GM19372 (cell line): ENCODE data around the gene CD99.

Experiments used
- ATAC-seq: cut with Tn5 transposase; IDR thresholded peaks from one replicate; pipeline ENCODE4 v1.9.1; 2021; ENCODE audit warnings: mild to moderate bottlenecking, low read depth, moderate library complexity; ENCODE audit not compliant: unreplicated experiment

Gene CD99, protein sequence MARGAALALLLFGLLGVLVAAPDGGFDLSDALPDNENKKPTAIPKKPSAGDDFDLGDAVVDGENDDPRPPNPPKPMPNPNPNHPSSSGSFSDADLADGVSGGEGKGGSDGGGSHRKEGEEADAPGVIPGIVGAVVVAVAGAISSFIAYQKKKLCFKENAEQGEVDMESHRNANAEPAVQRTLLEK

DNA sequence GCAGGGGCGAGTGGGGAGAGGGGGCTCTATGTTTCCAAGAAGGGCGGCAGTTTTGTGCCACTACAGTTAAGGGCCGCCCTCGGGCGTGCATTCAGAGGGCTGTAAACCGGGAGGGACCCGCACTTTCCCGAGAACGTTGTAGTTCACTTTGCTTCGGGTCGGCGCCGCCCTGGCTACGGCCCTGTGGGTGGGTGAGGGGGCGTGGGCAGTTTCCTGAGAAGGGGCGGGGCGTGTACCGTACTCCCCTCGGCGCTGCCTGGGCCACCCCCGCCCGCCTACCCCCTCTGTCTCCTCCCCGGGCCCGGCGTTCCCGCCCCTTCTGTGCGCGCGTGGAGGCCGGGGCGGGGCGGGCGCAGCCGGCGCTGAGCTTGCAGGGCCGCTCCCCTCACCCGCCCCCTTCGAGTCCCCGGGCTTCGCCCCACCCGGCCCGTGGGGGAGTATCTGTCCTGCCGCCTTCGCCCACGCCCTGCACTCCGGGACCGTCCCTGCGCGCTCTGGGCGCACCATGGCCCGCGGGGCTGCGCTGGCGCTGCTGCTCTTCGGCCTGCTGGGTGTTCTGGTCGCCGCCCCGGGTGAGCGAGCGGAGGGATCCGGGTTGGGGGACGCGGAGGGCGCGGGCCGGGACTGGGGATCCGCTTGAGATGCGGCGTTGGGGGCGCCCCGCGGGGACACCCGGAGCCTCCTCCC is at the start of gene CD99:
CD99 (plus strand) TSS at position 440 of the 687 bp plus-strand sequence; CDS start at position 506, 66 bp downstream.
- ATAC-seq: peak; percentile 84

- ATAC-seq: no peak
Observed at GRCh38 chrX:2642146-2642545, 48.9 kb upstream of the CD99 start.

GRCh38 chrX:2642791-2643190 is 48.3 kb upstream of the CD99 start:
- ATAC-seq: no peak

GRCh38 chrX:2643880-2644279 is 47.2 kb upstream of the CD99 start:
- no peak for ATAC-seq

DNA sequence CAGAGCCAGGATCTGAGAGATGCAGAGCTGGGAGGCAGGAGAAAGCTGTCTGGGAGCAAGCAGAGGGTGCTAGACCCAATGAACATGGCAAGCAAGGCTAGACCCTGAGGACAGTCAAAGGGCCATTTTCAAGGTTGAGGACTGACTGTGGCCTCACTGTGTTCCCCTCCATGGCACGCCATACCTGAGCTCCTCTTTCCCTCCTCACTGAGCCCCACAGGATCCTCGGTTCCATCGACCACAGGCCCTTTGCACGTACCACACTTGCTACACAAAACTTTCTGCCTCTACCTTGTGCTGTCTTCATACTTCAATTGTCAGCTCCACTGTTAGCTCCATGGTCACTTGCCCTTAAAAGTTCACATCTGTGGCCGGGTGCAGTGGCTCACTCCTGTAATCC is 45.5 kb upstream of the CD99 start:
- ATAC-seq: no peak

DNA sequence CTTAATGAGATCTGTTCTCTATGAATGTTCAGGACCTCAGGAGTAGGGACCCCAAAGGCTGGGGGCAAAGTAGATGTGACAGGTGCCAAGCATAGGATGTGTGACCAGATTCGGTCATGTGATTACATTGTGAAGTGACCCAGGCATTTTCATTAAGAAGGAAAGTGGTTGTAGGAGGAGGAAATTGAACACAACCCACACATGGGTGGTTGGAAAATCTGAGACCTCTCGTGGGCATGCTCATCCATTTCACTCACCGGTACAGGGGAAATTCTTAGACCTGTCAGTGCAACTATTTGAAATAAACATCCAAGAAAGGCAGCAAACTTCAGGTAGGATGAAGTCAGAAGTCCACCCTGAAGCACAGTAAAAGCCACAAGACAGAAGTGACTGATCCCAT is 43.5 kb upstream of the CD99 start:
- ATAC-seq: no peak

GRCh38 chrX:2650037-2650436 is 41.1 kb upstream of the CD99 start:
- no peak for ATAC-seq

DNA sequence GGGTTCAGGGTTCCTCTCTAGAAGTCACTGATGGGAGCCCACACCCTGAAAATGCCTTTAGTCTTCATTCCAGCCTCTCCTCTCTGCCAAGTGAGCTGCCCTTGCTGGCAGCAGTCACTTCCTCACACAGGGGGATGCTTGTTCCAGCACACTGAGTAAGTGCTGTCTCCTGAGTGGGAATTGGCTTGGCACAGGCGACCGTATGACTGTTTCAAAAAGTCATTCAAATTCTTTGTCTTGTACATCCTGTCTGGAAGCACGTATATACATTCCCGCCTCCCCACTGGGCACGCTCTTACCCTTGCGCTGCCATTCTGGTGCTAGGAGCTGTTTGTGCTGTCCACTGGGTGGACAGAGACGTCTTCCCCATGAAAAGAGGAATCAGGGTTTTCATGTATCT is 40.2 kb upstream of the CD99 start:
- no peak for ATAC-seq

DNA sequence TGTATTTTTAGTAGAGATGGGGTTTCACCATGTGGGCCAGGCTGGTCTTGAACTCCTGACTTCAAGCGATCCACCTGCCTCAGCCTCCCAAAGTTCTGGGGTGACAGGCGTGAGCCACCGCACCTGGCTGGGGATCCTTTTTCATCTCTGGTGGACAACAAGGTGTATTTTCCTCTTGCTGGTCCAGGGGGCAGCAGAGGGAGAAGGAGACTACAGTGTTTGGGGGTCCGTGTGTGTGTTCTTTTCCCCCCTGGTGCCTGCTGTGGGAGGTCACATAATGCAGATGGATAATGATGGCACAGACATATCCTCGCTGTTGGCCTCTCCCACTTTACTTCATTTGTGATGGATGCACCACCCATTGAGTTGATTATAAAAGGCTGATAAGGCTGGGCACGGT is 39.0 kb upstream of the CD99 start:
- no peak for ATAC-seq

- no peak for ATAC-seq
Observed at GRCh38 chrX:2654436-2655340, 36.4 kb upstream of the CD99 start.

- ATAC-seq: no peak
Observed at GRCh38 chrX:2656257-2656836, 34.7 kb upstream of the CD99 start.

GRCh38 chrX:2657532-2658113 is 33.5 kb upstream of the CD99 start:
- no peak for ATAC-seq

DNA sequence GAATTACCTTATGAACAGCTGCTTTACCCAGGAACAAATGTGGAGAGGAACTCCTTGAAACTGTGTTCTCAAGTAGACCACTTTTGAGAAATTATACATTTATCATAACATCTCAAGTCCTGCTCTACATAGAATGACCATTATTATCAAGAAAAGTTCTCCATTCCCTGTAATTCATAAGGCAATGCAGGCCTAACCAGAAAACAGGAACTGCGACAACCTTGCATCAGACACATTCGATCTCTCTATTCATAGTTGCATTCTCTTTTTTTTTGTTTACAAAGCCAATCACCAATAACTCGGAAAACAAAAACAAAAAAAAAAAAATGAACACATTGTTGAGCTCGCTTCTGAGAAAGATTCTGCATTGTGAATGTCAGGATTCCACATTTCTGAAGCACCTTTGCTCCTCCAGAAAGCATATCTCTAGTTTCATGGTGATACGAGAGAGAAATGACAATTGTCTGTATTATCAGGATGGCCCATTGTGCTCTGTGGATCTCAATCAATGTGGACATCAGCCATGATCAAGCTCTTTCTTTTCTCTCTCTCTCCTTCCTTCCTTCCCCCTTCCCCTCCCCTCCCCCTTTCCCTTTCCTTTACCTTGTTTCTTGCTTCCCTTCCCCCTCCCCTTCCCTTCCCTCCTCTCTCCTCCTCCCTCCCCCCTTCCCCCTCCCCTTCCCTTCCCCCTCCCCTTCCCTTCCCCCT is 32.4 kb upstream of the CD99 start:
- no peak for ATAC-seq

DNA sequence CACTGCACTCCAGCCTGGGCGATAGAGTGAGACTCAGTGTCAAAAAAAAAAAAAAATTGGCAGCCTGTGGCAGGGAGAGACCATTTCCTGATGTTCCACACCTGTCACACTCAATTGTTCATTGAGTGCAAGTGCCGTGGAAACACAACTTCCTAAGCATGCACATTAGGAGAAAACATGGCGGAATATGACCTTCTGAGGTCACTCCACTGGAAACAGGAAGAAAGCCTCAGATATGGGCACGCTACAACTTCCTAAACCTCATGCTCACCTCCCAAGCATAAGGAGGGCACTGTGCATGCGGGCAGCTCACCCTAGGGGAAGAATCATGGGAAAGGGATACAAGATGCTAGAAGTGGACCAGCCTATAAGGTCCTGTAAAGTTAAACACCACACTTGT is 28.5 kb upstream of the CD99 start:
- no peak for ATAC-seq

DNA sequence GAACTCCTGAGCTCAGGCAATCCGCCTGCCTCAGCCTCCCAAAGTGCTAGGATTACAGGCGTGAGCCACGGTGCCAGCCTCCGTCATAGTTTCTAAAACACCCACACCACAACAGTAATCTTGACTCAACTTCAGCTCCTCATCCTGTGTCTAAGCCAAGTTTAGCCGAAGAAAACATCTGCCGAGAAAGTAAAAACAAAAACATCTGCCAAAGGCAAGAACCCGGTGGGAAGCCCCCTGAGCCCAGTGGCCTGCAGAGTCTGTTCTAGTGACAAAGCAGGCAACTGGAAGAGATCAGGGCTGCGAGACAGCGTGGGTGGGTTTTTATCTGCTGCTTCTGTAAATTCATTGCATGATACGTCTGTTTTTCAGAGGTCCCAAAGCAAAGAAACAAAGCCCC is 26.6 kb upstream of the CD99 start:
- ATAC-seq: no peak

GRCh38 chrX:2665387-2666304 is 25.4 kb upstream of the CD99 start:
- no peak for ATAC-seq

- no peak for ATAC-seq
Observed at GRCh38 chrX:2666491-2666890, 24.6 kb upstream of the CD99 start.

DNA sequence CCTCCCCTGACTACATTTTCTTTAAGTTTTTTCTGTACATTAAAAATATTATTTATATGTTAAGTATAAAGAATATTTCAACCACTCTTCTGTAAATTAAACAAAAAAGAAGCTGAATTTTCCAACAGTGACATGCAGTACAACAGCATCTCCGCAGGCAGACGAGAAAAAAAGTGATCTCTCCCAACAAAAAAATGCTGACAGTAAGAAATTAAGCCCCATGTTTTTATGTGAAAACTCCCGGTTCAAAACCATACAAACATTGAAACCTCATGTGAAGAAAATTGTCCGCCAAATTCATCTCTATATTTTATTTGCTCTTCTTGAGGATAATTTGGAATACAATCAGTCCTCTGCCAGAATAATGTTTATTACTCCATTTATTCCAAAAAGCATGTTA is 20.1 kb upstream of the CD99 start:
- no peak for ATAC-seq

DNA sequence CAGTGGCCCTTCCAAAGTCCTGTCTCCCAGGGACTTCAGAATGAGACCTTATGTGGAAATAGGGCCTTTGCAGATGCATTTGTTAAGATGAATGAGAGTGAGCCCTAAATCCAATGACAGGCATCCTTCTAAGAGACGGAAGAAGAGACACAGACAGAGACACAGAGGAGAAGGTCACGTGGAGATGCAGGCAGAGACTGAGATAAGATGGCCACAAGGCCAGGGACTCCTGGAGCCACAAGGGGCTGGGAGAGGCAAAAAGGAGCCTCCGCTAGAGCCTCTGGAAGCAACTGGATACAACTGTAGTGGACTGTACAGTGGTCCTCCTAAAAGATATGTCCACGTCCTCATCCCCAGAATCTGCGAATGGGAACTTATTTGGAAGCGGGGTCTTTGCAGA is 19.0 kb upstream of the CD99 start:
- no peak for ATAC-seq
